GM21576 (cell line): ENCODE results near the gene COQ3.

ENCODE experiments used
- ATAC-seq: cut with Tn5 transposase; IDR thresholded peaks from one replicate; pipeline ENCODE4 v1.9.1; 2021; ENCODE audit warnings: mild to moderate bottlenecking, moderate library complexity; ENCODE audit not compliant: unreplicated experiment

COQ3 gene, protein sequence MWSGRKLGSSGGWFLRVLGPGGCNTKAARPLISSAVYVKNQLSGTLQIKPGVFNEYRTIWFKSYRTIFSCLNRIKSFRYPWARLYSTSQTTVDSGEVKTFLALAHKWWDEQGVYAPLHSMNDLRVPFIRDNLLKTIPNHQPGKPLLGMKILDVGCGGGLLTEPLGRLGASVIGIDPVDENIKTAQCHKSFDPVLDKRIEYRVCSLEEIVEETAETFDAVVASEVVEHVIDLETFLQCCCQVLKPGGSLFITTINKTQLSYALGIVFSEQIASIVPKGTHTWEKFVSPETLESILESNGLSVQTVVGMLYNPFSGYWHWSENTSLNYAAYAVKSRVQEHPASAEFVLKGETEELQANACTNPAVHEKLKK

DNA sequence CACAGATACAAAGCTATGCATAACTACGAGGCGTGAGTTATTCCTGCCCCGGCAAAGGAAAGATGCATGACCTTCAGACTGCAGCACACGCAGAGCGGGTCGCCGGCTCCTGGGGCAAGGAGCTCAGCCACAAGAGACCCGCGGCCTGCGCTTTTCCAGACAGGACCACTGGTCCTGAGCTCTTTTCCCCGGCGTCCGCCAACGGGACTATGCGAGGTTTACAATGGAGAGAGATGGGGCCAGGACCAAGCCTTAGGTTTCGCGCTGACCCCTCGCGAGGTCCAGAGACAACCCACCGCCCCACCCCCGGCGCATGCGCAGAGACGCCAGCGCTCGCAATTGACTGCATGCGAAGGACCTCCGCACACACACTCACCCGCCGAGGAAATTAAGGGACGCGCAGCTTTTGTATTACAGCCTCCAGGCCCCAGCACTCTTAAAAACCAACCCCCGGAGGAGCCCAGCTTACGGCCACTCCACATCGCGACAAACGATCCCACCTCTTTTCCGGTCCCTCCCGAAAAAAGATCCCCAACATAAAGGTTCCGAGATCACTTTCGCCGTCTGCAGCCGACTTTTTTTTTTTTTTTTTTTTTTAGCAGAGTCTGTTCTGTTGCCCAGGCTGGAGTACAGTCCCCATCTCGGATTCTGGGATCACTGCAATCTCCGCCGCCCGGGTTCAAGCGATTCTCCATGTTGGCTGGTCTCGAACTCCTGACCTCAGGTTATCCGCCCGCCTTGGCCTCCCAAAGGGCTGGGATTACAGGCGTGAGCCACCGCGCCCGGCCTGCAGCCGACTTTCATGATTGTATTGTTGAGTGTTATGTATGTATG is at the start of gene COQ3:
Gene COQ3 (minus strand): TSS at position 498 of the 834 bp plus-strand sequence. CDS start 16 bp downstream, at position 482.
- ATAC-seq: peak; percentile 70

DNA sequence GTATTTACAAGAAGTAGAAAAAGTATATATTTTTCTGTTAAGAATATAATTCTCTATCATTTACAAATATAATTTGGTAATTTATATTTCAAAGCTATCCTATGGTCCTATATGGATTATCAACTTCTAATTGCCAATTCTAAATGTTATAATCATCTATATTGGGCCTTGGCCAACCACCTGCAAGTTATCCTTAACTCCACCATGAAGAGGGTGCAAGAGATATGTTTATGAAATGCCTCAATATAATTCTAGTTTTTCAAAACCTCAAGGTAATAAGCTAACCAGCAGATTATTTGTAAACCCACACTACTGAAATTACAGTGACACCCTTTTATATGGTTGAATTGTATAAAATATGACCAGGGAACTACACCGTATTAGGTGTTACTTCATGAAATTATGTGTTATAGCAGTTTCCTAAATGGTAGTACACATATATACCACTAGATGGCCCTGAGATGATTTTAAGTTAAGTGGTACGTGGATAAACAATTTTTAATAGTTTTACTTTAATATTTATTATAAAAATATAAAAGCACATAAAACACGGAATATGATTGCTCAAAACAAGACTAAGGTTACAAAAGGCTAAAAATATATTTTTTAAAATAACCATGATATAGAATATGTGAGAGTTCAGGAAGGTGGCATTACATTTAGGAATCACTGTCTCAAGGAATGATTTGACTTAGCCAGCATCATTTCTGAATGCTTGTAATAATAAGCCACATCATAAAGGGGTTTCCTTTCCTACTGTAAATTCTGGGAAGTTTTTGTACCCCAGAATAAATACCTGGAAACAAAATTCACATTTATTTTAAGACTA is 40.9 kb upstream of the COQ3 start:
- ATAC-seq: peak; percentile 78

DNA sequence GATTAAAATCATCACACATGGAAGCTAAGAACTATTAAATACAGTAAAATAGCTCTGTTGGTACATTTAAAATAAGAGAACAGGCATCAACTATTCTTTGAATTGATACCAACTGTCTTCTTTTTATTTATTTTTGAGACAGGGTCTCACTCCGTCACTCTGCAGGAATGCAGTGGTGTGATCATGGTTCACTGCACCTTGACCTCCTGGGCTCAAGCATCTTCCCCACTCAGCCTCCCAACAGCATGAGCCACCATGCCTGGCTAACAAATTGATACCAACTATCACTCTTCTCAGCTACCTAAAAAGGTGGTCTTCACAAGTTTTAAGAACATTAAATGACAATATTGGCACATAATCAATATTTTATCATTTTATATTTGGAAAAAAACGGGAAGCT is 38.9 kb upstream of the COQ3 start:
- no peak for ATAC-seq

DNA sequence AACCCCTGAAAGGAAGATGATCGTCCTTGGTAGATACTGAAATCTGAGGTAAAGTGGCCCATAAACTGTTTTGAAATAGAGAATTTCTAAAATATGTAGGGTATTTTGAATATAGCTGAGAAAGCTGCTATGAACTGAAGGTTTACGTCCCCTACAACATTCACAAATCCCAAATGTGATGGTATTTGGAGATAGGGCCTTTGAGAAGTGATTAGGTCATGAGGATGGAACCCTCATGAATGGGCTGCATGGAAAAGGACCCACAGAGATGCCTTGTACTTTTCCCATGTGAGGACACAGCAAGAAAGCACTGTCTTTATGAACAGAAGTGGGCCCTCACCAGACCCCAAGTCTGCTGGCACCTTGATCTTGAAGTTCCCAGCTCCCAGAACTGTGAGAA is 37.9 kb upstream of the COQ3 start:
- no peak for ATAC-seq

DNA sequence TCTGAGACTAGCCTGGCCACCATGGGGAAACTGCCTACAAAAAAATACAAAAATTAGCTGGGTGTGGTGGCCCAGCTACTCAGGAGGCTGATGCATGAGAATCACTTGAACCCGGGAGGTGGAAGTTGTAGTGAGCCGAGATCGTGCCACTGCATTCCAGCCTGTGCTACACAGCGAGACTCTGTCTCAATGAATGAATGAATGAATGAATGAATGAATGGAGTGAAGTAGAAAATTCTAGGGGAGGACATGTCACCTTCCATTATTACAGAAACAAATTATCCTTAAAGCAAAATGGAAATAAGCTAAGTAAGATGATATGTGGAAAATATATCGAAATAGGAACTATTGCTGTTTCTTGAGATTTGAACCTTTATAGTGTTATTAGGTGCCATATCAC is 34.0 kb upstream of the COQ3 start:
- no peak for ATAC-seq

DNA sequence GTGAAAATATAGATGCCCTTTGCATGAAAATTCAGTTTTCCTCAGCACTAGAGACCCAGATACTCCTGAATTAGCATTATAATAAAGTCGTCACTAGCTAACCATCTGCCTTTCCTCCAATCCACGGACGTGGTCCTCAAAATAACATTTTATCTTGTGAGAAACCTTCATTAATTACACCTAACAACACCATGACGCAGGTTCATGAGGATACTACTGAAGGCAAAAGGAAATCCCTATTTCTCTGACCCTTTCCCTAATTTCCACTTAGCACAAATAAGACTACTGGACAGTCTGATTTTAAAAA is 32.4 kb upstream of the COQ3 start:
- no peak for ATAC-seq

DNA sequence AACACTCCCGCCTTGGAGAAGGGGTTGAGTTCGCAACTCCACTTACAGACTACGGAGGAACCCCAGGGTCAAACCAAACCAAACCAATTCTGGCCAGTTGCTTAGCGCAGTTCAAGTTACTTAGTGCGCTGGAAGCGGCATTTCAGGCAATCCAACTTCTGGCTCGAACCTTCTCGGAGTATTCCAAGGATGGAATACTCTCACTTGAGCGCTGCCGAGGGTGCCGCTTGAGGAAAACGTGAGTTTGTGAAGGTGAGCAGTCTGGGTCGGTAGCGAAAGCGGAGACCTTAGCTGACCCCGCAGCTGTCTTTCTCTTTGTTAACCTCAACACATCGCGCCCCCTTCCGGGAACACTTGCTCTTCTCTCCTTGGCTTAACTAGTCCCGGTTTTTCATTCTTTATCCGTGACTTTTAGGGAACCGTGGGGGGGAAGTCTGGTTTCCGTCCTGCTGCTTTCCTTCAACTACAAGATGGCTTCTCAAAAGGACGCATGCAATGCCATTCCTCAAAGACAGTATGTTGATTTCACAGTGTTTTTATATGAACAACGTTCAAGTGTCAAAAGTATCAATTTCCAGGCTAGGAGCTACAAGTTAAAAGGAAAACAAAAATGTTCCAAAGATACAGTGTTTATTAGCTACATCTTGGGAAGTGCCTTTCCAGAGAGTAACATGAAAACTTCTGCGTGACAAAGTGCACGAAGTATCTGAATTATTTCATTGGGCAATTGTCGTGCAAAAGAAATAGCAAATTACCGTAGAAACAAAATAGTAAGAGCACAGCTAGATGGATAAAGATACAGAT is 31.9 kb upstream of the COQ3 start:
- peak; percentile 49 for ATAC-seq

DNA sequence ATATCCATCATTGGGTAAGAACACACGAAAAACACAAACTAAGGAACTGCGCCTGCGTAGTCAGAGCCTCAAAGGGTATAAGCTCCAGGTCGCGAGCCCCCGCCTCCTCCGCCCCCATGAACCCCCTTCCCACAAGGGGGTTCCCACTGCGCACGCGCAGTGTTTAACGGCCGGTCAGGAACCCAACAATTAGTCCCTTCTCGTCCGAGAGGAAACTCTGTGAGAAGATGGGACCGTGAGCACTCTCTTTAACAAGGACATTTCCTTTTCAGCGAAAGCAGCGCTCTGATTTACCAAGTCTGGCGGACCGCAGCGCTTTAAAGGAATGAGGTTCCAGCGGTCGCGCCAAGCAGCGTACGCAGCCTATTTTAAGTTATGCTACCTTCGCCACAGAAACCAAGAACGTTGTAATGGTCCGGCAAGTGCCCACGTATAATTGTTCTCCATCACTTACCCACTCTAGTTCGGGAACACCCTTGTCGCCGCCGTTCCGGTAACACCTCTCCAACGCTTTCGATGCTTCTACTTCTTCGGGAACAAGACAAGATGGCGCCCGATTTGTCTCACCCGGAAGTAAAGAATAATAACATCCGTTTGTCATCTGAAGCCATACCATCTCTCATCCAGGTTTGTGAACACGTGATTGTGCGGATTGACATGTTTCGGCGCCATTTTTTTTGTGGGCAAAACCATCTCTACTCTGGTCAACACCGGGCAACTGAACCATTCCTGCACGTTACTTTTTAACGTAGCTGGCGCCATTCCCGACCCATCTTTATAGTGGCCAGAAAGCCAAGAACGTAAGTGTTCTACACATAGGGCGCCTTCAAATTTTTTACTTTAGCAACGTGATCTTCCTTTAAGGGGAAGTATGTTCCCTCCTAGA is 31.0 kb upstream of the COQ3 start, which contains the start of gene PNISR:
Gene PNISR (minus strand): TSS at position 548 of the 886 bp plus-strand sequence. CDS start 10,649 bp downstream, outside the sequence.
- ATAC-seq: peak; percentile 81

DNA sequence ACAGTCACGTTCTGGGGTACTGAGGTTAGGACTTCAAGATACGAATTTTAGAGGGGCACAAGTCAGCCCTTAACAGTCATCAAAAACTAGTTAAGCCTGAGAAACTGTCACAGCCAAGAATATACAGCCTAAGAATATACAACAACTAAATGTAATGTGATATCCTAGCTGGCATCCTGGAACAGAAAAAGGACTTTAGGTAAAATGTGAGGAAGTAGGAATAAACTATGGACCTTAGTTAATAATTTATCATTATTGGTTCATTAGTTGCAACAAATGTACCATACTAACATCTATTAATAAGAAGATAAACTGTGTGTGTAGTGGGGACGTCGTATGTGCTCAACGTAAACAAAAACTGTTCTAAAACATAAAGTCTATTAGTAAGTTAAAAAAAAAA is 30.0 kb upstream of the COQ3 start:
- no peak for ATAC-seq

DNA sequence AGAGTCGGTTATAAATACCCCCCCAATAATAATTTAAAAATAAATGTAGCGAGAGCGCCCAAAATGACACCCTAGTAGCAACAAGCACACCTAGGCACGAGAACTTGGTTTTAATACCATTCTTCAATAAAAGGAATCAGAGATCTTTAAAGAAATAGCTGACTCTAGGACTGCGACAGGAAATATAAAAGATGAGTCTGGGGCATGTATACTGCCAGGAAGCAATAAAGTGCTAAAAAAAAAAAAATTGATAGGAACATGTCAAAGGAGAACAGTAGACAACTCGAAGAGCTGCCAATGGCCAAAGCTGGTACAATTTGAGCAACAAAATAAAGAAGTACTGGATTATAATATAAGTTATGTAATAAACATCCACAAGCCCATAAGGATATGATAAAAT is 28.9 kb upstream of the COQ3 start:
- ATAC-seq: no peak

DNA sequence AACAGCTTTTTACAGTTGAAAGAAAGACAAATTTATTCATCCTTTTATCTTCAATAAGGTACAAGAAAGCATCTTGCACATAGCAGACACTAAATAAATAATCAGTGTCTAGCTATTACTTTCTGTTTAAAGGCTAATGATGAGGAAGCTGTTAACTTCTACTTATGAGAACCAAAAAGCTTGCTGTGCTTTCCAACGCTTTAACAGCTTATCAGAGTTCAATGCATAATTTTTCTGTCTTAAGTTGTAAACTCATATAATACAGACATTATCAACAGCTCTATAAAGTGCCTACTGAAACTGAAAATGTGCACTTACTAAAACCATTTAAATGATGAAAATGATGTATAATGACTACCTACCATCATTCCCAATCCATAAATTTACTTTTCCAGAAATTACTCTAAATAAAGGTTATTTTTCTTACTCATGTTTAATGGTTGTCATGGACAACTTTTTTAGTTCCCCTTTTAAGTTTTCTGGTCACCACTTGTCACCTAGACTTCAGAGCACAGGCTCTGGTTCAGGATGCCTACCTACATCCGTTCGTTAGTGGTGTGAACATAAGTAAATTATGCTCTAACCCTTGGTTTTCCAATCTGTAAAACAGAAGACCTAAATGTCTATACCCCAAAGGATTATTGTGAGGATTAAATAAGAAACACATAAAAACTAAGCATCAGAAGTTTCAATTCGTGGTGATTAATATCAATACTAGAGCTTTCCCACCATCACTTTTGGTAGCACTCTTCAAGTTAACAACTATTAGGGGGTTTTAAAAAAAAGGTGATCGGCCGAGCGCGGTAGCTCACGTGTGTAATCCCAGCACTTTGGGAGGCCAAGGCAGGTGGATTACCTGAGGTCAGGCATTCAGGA is 23.1 kb upstream of the COQ3 start:
- peak; percentile 88 for ATAC-seq

DNA sequence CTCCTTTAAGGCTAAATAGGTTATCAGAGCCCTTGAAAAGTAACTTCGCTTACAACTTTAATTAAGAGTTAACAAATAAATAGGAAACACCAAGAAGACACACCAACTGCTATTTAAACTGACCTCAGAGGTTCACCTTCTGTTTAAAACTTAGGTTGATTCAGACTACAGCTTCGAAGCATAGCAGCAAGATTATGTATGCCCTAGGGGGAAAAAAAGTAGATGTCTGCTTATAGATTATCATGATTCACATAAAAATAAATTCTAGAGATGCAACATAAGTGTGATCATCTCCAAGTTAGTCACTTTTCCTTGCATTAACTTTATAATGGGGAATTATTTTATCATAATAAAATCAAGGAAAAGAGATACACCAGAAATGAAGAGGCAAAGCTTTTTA is 22.2 kb upstream of the COQ3 start:
- ATAC-seq: no peak

DNA sequence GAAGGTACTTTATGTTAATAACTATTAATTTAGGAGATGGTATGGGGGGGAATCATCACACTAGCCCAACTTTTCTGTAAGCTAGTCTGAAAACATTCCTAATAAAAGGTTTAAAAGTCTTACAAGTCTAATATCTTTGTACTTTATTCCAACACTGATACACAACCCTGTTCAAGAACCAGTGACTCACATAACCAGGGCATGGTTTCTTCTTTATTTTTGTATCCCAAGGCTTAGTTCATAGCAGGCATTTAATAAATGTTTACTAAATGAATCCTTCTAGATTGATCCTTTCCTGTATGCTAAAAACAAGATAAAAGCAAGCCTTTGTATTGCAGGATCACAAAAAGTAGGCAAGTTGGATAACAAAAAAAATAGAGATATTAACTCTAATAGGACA is 21.5 kb upstream of the COQ3 start:
- no peak for ATAC-seq

DNA sequence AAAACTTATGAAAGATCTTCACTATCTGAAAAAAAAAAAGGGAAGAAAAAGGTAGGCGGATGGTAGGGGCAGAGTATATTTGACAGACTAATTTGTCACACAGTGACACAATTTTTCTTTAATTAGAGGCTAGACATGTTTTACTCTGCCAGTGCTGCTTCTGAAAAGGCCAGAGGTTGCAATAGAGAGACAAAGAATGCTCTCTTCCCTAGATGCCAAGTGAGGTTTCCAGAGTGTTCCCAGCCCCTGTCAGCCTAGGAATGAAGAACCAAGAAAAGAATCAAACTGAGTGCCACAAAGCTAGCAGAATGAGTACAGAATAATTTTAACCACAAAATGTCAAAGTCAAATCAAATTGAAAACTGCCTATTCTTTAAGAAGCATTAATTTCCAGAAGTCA is 18.1 kb upstream of the COQ3 start:
- no peak for ATAC-seq

DNA sequence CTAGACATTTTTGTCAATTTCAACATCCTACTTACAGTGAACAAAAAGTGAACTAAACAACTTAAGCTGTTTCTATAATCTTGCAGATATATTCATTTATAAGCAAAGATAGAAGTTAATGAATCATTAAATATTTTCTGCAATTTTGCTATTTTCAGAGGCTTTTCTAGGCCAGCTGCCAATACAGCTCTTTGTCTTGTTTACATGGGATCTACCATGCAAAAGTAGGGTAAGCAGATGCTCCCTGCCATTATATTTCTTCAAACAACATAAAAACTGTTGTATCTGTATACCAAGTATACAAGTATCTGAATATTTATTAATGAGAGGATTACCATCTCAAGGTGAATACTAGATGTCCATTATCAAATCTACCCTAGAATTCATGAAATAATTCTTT is 15.7 kb upstream of the COQ3 start:
- ATAC-seq: no peak

DNA sequence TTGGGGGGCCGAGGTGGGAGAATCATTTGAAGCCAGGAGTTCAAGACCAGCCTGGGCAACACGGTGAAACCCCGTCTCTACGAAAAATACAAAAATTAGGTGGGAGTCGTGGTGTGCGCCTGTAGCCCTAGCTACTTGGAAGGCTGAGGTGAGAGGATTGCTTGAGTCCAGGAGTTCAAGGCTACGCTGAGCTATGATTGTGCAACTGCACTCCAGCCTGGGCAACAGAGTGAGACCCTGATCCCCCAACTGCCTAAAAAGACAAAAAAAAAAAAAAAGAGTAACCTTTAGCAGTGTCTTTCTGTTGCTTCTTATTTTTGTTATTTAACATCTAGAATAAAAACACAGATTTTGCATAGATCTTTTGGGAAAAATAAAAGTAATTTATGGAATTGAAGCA is 13.1 kb upstream of the COQ3 start:
- ATAC-seq: no peak

DNA sequence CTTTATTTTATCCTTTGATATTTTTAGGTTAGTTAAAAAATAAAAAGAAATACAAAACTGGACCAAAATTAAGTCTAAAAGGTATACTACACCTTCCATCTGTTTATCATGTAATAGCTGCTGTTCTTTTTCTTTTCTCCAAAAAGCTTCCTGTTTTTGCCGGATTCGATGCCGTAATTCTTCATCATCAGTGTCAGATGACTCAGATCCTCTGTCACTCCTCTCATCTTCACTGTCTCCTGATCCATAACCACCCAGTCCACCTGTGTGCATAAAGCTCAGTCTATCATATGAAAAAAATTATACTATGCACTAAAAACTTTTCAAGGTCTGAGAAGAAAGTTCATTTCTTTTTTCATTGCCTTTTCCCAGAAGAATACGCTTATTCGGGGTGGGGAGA is 8.5 kb upstream of the COQ3 start:
- no peak for ATAC-seq

DNA sequence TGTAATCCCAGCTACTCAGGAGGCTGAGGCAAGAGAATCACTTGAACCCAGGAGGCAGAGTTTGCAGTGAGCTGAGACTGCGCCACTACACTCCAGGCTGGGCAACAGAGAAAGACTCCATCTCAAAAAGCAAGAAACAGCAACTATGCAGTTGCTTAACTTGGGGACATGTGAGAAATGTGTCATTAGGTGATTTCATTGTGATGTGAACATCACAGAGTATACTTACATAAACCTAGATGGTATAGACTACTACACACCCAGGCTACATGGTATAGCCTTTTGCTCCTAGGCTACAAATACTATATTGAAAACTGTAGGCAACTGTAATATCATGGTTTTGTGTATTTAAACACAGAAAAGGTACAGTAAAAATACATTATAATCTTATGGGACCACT is 3.3 kb upstream of the COQ3 start:
- ATAC-seq: no peak

DNA sequence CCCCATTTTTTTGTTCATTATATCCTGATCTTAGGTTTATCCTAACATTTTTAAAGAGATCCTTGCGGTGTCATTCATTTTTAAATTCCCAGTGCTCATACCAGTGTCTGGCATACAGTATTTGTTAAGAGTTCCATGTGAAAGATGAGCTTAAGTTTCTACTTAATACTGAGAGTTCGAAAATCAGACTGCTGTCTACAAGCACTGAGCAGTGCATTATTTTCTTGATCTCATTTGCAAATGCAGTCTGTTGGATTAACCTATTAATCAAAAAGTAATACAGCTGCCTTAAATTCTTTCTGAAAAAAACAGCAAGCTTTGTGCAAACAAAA is 663 bp downstream of the COQ3 start:
- peak; percentile 20 for ATAC-seq
